ENCODE results near the gene USP25.

Gene USP25, protein sequence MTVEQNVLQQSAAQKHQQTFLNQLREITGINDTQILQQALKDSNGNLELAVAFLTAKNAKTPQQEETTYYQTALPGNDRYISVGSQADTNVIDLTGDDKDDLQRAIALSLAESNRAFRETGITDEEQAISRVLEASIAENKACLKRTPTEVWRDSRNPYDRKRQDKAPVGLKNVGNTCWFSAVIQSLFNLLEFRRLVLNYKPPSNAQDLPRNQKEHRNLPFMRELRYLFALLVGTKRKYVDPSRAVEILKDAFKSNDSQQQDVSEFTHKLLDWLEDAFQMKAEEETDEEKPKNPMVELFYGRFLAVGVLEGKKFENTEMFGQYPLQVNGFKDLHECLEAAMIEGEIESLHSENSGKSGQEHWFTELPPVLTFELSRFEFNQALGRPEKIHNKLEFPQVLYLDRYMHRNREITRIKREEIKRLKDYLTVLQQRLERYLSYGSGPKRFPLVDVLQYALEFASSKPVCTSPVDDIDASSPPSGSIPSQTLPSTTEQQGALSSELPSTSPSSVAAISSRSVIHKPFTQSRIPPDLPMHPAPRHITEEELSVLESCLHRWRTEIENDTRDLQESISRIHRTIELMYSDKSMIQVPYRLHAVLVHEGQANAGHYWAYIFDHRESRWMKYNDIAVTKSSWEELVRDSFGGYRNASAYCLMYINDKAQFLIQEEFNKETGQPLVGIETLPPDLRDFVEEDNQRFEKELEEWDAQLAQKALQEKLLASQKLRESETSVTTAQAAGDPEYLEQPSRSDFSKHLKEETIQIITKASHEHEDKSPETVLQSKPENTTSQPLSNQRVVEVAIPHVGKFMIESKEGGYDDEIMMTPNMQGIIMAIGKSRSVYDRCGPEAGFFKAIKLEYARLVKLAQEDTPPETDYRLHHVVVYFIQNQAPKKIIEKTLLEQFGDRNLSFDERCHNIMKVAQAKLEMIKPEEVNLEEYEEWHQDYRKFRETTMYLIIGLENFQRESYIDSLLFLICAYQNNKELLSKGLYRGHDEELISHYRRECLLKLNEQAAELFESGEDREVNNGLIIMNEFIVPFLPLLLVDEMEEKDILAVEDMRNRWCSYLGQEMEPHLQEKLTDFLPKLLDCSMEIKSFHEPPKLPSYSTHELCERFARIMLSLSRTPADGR

DNA sequence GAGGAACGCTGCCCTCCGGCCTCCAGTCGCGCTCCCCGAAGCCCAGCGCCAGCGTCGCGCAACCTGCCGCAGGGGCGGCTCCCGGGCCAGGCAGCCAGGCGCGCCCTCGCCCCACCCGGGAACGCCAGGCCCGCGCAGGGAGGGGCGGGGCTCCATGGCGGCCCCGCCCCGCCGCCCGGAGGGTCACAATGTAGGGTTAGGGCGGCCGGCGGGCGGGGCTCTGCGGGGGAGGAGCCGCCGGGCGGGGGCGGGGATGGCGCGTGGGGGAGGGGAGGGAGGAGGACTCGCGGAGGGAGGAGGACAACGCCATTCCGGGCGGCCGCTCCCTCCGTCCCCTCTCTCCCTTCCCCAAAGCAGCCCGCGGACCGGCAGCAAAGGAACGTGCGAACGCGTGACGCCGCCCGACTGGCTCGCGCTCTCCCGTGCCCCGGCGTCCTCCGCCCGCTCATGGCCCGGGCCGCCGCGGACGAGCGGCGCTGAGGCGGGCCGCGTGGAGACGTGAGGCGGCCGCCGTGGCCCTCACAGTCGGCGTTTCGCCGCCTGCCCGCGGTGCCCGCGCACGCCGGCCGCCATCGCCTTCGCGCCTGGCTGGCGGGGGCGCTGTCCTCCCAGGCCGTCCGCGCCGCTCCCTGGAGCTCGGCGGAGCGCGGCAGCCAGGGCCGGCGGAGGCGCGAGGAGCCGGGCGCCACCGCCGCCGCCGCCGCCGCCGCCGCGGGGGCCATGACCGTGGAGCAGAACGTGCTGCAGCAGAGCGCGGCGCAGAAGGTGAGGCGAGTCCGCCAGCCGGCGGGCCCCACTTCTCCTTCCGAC lies at the start of gene USP25:
Gene USP25, plus strand, starts transcription at position 309 of the 810 bp plus-strand sequence. Its CDS starts 412 bp downstream, at position 721.
- peak; percentile 79 for DNase-seq (ENCODE audit: low read depth)

DNA sequence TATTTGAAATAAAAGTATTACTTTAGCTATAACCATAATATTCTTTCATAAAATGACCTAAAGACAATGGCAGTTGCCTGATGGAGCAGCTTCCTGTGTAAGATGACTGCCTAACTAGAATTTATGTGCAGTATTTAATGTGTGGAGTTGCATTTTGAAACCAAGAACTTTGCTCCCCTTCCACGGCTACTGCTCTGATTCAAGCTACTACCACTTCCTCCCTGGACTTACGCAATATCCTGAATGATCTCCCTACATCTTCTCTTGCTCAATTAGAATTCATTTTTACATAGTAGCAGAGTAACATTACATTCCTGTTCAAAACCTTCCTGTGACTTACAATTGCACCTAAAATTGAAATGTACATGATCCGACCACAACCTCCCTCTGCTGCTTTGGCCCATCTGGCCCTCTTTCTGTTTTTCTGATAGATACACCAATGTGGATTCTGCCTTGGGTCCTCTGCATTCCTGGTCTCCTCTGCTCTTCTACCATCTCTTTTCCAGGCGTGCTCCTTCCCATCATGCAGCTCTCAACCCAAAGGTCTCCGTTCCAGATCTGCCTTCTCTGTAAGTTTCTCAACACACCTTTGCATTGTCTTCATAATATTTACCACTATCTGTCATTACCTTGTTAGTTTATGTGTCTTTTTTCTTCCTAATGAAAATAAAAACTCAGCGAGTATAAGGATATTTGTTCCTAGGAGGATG lies 47.4 kb upstream of the USP25 start:
- no peak for DNase-seq (ENCODE audit: low read depth)

DNA sequence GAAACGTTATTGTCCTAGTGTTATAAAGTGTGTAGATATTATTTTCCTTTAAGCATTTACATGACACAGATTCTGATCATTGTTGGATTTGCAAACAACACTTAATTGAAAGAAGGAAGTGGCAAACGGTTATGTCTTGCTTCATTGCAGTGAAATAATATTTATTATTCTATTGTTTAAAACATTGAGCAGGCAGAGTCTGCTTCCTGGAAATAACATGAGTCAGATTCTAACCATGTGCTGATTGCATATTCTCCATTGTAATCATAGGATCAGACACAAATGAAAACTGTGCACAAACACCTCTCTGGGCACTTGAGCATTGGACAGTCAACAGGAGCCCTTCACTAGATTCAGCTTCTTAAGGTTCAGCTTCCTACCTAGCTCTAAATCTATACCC lies 46.8 kb upstream of the USP25 start:
- DNase-seq (ENCODE audit: low read depth) = no peak

DNA sequence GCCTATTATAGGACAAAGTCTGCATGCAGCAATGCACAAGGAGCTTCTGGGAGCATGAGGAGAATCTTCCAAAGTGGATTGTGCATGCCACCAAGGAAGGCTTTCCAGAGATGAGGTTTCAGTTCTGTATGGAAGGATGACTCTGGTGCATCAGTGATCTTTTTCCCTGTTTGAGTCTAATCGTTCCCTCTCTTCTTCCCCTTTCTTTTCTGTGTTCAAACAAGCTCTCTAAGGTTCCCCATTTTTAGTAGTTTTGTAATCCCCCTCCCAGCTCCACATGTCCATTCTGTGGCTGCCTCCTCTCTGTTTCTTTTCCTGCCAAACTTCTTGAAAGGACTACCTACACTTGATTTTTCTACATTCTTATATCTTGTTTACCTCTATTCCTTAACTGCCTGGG lies 43.3 kb upstream of the USP25 start:
- no peak for DNase-seq (ENCODE audit: low read depth)

DNA sequence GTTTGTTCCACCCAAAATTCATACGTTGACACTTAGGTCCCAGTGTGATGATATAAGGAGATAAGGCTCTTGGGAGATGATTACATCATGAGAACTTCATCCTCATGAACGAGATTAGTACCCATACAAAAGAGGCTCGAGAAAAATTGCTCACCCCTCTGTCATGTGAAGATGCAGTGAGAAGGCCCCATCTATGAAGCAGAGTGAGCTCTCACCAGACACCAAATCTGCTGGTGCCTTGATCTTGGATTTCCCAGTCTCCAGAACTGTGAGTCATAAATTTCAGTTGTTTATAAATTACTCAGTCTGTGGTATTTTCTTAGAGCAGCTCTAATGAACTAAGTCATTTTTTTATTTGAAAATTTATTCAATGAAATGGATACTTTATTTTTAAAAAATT lies 42.6 kb upstream of the USP25 start:
- no peak for DNase-seq (ENCODE audit: low read depth)

DNA sequence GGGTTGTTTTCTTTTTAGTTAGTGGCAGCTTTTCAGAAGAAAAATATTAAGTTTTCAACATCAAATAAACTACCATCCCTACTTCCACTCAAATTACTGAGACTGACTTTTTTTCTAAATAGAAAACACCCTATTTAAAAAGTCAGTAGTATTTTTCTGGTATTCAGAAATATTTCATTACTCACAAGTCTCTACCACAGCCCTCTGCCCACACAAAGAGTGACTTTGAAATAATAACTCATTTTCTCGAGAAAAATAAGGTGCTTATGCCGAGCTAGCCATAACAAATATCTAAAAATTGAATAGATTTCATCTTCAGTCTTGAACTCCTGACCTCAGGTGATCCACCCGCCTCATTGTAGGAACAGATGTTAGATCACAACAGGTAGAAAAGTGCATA lies 41.8 kb upstream of the USP25 start:
- DNase-seq (ENCODE audit: low read depth) = no peak

DNA sequence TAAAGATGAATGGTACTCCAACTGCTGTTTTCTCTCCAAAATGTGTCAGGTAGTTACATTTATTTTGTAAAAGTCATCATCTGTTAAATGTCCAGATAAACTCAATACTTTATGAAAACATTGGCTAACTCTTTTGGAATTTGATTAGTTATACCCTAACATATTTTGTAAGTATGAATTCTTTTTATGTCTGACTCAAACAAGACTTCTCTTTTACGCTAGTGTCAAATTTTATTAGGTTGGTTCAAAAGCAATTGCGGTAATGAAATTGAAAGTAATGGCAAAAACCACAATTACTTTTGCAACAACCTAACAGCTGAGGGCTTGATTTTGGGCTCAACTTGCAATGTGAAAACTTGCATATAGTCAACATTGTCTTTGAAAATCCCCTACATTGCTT lies 41.0 kb upstream of the USP25 start:
- DNase-seq (ENCODE audit: low read depth) = no peak

DNA sequence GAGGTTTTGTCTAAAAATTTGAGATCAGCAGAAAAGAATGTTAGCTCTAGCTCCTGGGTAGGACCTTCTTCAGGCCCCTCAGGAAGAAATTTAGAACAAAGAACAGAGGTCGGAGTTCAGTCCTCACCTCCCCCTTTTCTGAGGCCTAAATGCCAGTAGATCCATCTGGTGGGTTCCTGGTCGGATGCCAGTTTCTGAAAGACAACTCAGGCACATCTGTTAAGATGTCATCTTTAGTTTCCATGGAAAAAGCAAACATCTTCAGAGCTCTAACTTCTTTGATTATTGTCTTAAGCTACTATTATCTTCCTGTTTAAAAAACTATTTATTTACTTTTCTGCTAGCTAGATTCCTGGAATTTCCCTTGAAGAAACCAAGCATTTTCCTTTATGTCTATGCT lies 37.1 kb upstream of the USP25 start:
- DNase-seq (ENCODE audit: low read depth) = no peak

DNA sequence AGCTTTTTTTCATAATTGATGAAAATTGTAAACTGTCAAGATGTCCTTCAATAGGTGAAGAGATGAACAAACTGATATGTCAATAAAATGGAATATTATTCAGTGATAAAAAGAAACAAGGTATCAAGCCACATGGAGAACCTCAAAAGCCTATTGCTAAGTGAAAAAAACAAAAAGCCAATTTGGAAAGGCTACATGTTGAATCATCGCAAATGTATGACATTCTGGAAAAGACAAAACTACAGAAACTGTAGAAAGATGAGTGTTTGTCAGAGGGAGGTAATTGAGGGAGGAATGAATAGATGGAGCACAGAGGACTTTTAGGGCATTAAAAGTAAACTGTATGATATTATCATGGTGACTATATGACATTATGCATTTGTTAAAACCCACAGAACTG lies 34.5 kb upstream of the USP25 start:
- DNase-seq (ENCODE audit: low read depth) = no peak

DNA sequence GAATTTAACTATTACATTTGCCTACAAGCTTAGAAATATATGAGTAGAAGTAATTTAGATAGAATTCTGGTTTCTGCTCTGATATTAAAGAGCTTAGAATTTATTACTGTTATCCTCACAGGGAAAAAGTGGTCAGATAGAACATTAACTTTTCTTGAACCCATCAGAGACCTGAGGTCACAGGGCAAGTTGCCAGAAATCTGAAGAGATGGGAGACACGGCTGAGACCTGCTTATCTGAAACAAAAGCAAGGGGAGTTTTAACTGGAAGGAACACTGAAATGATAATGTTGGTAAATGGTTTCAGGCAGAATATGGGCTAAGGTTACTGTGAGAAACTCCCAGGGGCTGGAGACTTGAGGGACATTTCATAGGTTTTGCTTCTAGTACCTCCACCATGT lies 28.0 kb upstream of the USP25 start:
- no peak for DNase-seq (ENCODE audit: low read depth)

DNA sequence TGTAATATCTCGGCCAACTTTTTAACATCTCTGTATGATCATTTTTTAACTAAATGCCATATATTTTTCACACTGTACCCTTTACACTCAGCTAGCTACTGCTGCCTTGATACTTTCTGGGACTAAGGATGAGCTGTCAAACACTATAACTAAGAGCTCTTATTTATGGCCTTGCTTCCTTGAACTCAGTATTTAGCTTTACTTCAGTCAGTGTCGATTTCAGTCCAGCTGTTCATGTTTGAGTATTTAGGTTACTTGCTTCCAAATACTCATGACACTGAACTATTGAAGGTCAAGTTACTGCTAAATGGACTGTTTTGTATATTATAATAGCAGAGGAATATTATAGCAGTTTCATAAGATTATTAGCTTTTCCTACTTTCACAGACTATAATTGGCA lies 25.9 kb upstream of the USP25 start:
- no peak for DNase-seq (ENCODE audit: low read depth)

DNA sequence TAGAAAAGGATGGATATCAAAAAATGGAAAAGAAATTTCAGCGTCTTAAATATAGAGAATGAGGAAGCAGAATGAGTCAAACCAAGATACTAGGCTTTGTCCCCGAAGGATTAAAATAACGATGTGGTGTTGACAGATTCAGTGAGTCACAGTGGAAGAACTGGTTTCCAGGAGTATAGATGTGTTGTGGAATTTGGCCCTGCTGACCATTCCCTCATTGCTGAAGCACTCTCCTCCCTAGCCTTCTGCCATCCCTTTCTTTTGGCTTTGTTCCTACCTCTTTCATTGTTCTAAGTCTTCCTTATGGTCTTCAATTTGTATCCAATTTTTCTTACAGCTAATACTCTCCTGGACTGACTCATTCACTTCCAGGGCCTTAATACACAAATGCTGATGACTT lies 23.1 kb upstream of the USP25 start:
- no peak for DNase-seq (ENCODE audit: low read depth)

DNA sequence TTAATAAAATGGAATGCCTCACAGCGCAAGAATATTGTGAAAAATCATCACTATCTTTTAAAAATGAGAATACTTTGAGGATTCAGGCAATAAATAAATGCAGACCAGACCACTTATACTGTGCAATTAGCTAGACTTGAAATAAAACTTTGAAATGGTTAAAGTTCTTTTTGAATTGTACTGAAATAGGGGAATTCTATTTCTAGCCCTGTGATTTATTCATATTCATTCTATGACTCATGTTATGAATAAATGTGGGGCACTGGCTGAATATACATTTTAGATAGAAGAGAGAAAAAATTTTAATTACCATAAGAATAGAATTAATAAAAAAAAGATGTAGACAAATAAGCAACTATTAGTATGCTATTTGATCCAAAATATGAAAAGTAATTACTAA lies 16.4 kb upstream of the USP25 start:
- DNase-seq (ENCODE audit: low read depth) = no peak

DNA sequence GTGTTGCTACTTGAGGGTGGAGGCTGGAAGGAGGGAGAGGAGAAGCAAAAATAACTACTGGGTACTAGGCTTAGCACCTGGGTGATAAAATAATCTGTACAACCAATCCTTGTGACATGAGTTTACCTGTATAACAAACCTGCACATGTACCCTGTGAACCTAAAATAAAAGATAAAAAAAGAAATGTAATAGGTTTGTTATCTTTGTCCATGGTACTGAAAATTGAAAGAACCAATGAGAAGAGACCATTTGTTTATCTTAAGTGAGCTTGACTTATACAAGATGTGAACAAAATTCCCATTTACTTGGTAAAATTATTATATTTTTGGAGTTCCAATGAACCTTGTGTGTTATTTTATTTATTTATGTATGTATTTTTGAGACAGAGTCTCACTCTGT lies 11.1 kb upstream of the USP25 start:
- DNase-seq (ENCODE audit: low read depth) = no peak

DNA sequence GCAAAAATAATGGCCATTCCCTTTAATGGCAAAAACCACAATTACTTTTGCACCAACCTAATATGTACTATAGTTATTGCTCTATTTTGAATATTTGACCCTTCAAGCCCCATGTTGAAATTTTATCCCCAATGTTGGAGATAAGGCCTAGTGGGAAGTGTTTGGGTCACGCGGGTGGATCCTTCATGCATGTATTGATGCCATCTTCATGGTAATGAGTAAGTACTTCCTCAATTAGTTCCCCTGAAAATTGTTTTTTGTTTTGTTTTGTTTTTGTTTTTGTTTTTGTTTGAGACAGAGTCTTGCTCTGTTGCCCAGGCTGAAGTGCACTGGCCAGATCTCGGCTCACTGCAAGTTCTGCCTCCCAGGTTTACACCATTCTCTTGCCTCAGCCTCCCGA lies 9.8 kb upstream of the USP25 start:
- DNase-seq (ENCODE audit: low read depth) = no peak

DNA sequence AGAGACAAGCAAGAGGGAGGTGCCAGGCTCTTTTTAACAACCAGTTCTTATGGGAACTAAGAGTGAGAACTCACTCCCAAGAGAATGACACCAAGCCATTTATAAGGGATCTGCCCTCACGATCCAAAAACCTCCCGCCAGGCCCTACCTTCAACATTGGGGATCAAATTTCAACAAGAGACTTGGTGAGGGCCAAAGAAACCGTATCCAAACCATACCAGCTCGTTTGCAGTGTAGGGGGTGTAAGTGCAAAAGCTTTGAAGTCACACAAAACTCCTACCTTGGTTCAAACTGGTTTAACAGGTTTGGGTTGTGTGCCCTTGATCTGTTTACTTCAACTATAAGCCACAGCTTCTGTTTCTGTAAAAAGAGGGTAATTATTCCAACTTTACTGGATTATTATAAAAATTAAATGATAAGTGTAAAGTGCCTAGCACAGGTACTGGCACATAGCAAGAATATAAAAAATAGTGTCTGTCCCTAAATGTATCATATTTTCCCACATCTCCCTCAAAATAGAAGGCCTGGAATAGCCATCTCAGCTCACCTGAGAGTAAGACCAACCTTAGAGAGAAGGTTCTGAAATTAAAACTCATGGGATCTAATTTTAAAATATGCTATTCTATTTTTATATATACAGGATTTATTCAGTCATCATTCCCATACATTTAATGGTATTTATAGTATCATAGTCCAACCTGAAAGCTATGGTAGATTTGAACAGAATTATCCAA lies 7.0 kb upstream of the USP25 start:
- no peak for DNase-seq (ENCODE audit: low read depth)

DNA sequence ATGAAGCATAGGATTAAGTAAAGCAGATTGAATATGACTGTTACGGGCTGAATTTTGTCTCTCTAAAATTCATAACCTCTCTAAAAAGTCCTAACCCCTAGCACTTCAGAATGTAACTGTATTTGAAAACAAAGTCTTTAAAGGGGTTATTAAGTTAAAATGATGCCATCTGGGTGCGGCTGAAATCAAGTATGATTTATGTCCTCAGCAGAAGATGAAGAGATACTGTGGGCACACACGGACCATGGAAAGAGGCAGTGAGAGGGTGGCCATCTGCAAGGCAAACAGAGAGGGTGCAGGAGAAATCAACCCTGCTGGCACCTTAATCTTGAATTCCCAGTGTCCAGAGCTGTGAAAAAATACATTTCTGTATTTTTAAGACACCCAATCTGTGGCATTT lies 3.8 kb upstream of the USP25 start:
- DNase-seq (ENCODE audit: low read depth) = no peak

DNA sequence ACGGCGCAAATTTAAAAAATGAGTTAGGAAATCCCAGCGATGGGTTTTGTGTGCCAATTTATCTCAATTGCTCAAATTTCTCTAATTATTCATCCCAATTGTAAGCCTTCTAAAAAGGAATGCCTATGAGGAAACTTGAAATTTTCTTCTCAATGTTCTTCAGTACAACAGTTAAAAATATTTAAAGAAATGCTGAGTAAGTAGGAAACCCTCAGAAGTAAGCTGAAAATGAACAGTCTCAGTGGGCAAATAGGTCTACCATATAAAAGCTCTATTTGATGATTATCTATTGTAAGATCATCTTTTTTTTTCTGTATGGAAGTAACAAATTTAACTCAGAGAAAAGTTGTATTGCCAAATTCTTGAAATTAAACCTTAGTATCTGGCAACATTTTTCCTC lies 1.7 kb upstream of the USP25 start:
- no peak for DNase-seq (ENCODE audit: low read depth)

DNA sequence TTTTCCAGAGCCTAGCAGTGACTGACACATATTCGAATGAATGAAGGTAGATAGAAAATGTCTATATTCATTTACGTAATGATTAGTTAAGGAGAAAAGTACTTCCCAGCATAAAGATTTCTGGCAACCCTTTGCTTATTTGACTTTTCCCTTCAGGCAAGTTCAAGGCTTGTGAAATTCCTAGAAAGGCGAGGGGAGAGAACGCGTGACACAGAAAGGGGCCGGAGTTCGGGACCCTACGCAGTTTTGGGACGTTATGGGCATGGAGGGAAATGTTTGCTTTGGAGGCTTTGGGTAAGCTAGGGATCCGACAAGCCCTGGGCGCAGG lies 472 bp upstream of the USP25 start:
- DNase-seq (ENCODE audit: low read depth) = no peak

DNA sequence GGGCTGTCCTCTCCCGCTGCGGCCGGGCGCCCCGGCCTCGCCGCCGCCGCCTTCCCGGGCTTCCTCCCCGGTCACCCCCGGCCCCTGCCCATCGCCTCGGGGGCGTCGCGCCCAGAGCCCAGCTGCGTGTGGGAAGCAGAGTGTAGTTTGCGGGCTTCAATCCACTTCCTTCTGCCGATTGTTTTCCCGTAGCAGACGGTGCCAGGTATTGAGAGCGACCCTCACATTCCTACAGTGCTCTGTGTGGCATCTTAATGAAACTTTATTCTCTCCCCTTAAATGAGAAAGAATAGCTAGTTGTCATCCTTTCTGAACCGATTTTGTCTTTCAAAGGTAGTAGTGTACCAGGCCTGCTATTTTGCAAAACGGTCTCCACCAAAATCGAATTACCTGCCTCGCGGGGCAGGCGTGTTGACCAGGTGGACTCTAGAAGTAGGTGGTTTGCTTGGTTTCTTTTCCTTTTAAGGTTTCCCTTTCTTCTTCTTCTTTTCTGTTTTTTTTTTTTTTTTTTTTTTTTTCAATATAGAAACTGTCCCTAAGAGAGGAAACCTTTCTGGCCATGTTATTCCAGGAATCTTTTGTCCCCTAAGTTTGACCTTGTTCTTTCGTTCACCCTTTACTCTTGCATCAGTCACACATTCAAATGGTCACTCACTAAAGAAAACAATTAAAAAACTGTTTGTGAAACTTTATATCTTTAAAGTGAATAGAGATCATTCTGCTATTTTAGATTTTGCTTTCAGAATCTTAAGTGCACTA lies 881 bp downstream of the USP25 start:
- DNase-seq (ENCODE audit: low read depth) = no peak
